CD4-positive, alpha-beta T cell (primary cell): ENCODE results near the gene NTHL1. TPM values are rescaled to one million over a fixed set of nuclear protein-coding genes. Genes with fewer than 3 reads are reported as not detected.

Experiments
- ATAC-seq: fragments of 200-7000 bp; cut with Tn5 transposase; one replicate; pipeline ENCODE4 v1.10.0; 2022; ENCODE audit warnings: mild to moderate bottlenecking; ENCODE audit not compliant: poor library complexity
- CTCF ChIA-PET: fragments of 350-600 bp; sonication (Branson Sonifier 250); formaldehyde crosslinking; loops from one replicate; lab custom pipeline; 2021; ENCODE audit warnings: antibody characterized with exemption, inconsistent platforms; lab: Charles Lee
- POLR2A ChIA-PET: fragments of 350-600 bp; sonication (Branson Sonifier 250); formaldehyde crosslinking; loops from one replicate; lab custom pipeline; 2021; ENCODE audit warnings: antibody characterized with exemption, inconsistent platforms; lab: Charles Lee
- DNase-seq, 14 experiments: peaks; one replicate each; pipeline ENCODE4 v3.0.0-alpha.2; 2013 to 2020; ENCODE audit warnings: mixed read lengths in 2 of 14
- H3K27ac ChIP-seq, 2 donors: one replicate each; pipeline versions ENCODE4 v1.5.1 to v1.7.0; 2013; ENCODE audit warnings: low read length in 2 of 2, low read depth in 1 of 2, mild to moderate bottlenecking in 1 of 2
- H3K27me3 ChIP-seq, 2 experiments: 1 replicate in 1 of 2; 2 replicates in 1 of 2; pipeline versions ENCODE4 v1.6.1 to v1.7.0; 2013; ENCODE audit warnings: low read length in 2 of 2, control low read depth in 1 of 2, mild to moderate bottlenecking in 1 of 2, moderate library complexity in 1 of 2; ENCODE audit not compliant: insufficient read depth in 2 of 2, control insufficient read depth in 1 of 2
- H3K36me3 ChIP-seq: one replicate; pipeline ENCODE4 v1.6.1; 2013; ENCODE audit warnings: low read length, control low read depth; ENCODE audit not compliant: insufficient read depth
- H3K4me1 ChIP-seq: one replicate; pipeline ENCODE4 v1.6.1; 2013; ENCODE audit warnings: low read length, control low read depth; ENCODE audit not compliant: insufficient read depth
- H3K4me3 ChIP-seq: one replicate; pipeline ENCODE4 v1.5.1; 2013; ENCODE audit warnings: mild to moderate bottlenecking, low read length, moderate library complexity
- H3K9me3 ChIP-seq, 2 experiments: 1 replicate in 1 of 2; 2 replicates in 1 of 2; pipeline versions ENCODE4 v1.6.1 to v1.7.0; 2013; ENCODE audit warnings: low read length in 2 of 2, mild to moderate bottlenecking in 2 of 2, control low read depth in 1 of 2, moderate library complexity in 1 of 2; ENCODE audit not compliant: control insufficient read depth in 1 of 2, insufficient read depth in 1 of 2
- H3K27ac Mint-ChIP-seq: one replicate; pipeline ENCODE4 v1.8.0; 2020; ENCODE audit warnings: mixed read lengths
- H3K27me3 Mint-ChIP-seq: one replicate; pipeline ENCODE4 v1.8.0; 2021; ENCODE audit warnings: mixed read lengths
- H3K36me3 Mint-ChIP-seq: one replicate; pipeline ENCODE4 v1.8.0; 2021; ENCODE audit warnings: low read depth, mixed read lengths
- H3K4me1 Mint-ChIP-seq: one replicate; pipeline ENCODE4 v1.8.0; 2021; ENCODE audit warnings: low read depth, mixed read lengths
- H3K4me3 Mint-ChIP-seq: one replicate; pipeline ENCODE4 v1.8.0; 2020; ENCODE audit warnings: mild to moderate bottlenecking, mixed read lengths
- H3K9me3 Mint-ChIP-seq: one replicate; pipeline ENCODE4 v1.8.0; 2020; ENCODE audit warnings: mixed read lengths
- CTCF ChIP-seq: fragments of 200-600 bp; IDR thresholded peaks from one replicate; pipeline ENCODE4 v1.8.0; 2022; ENCODE audit warnings: antibody characterized with exemption, mild to moderate bottlenecking
- intact Hi-C, 2 experiments: fragments of 100-400 bp; cut with DNase I in 1 of 2; cut with micrococcal nuclease in 1 of 2; formaldehyde crosslinking; loops; one replicate each; pipeline versions ENCODE4 v1.15.1 to v1.9.0; 2023 to 2025; cut with DNase I, micrococcal nuclease
- total RNA-seq, 174 experiments: library from RNA in 2 of 174; stranded (reverse) in 2 of 174; gene quantifications; one replicate each; pipeline ENCODE4 v1.2.3 and lab custom pipeline; 2021 to 2026

NTHL1 gene
- total RNA-seq, 2 experiments from 2014 or later = 2.7 to 2.9 TPM

- no peak overlapping the region for H3K27ac Mint-ChIP-seq
- TF ChIP-seq CTCF = no peak
- H3K36me3 Mint-ChIP-seq = no peaks in the 10 kb centered on the region
- Histone ChIP-seq H3K27ac (no peak overlapping the region), H3K27me3 (peaks cover 9 to 14% of the 10 kb centered on the region in 2 experiments), H3K4me3 (no peak overlapping the region), H3K9me3 (no peaks in the 10 kb centered on the region), H3K36me3 (no peaks in the 10 kb centered on the region), H3K4me1 (peaks cover 36% of the 10 kb centered on the region)
- H3K4me1 Mint-ChIP-seq = peaks cover 19% of the 10 kb centered on the region
- intact Hi-C loops = loop anchor here in 1 of 2 experiments (5.0 to 10.0 kb wide), 2 partner anchors 229 to 461 kb away; partner anchors contain the start of gene ECI1
- ChIA-PET CTCF (interaction anchor here (1.2 to 1.4 kb wide), 2 partner anchors 22 to 115 kb away, joined by 3 to 4 read pairs; no protein-coding TSS in a partner anchor), POLR2A (interaction anchor here (1.4 to 3.0 kb wide), 2 partner anchors 54 to 129 kb away, joined by 3 to 13 read pairs; partner anchors contain the start of genes TBL3 and TRAF7)
- ATAC-seq (no peak), DNase-seq (no peak)
- H3K27me3 Mint-ChIP-seq = peaks cover 17% of the 10 kb centered on the region
- H3K4me3 Mint-ChIP-seq = peak overlapping the region; percentile 42
- no peaks in the 10 kb centered on the region for H3K9me3 Mint-ChIP-seq
Measured at GRCh38 chr16:2025878-2026460, 21.7 kb downstream of the NTHL1 start.

- Histone ChIP-seq H3K36me3 (no peaks in the 10 kb centered on the region), H3K4me1 (peaks cover 42% of the 10 kb centered on the region), H3K4me3 (no peak overlapping the region), H3K27me3 (peaks cover 16 to 21% of the 10 kb centered on the region in 2 experiments), H3K9me3 (no peaks in the 10 kb centered on the region), H3K27ac (no peak overlapping the region)
- no peak for DNase-seq
- ChIA-PET POLR2A (interaction anchor here (1.4 to 3.0 kb wide), 2 partner anchors 53 to 130 kb away, joined by 3 to 13 read pairs; partner anchors contain the start of genes TBL3 and TRAF7), CTCF (interaction anchor here (1.2 to 1.4 kb wide), 2 partner anchors 21 to 115 kb away, joined by 3 to 4 read pairs; no protein-coding TSS in a partner anchor)
- Mint-ChIP-seq H3K27ac (no peak overlapping the region), H3K4me1 (peaks cover 19% of the 10 kb centered on the region), H3K27me3 (peaks cover 24% of the 10 kb centered on the region), H3K36me3 (no peaks in the 10 kb centered on the region), H3K9me3 (no peaks in the 10 kb centered on the region), H3K4me3 (no peak overlapping the region)
- intact Hi-C loops = loop anchor here in 1 of 2 experiments (5.0 to 10.0 kb wide), 2 partner anchors 230 to 462 kb away; partner anchors contain the start of gene ECI1
- ATAC-seq = no peak
- TF ChIP-seq CTCF = no peak
Measured at GRCh38 chr16:2025251-2025650, 22.4 kb downstream of the NTHL1 start.

GRCh38 chr16:2024032-2024420, 23.6 kb downstream of the NTHL1 start:
- peaks cover 19% of the 10 kb centered on the region for H3K4me1 Mint-ChIP-seq
- no peak for ATAC-seq
- H3K27me3 Mint-ChIP-seq = peaks cover 25% of the 10 kb centered on the region
- no peaks in the 10 kb centered on the region for H3K9me3 Mint-ChIP-seq
- H3K27ac Mint-ChIP-seq = no peak overlapping the region
- Histone ChIP-seq H3K36me3 (no peaks in the 10 kb centered on the region), H3K27ac (no peak overlapping the region), H3K4me3 (no peak overlapping the region), H3K27me3 (peaks cover 25 to 31% of the 10 kb centered on the region in 2 experiments), H3K9me3 (no peaks in the 10 kb centered on the region), H3K4me1 (peaks cover 50% of the 10 kb centered on the region)
- no peak for TF ChIP-seq CTCF
- intact Hi-C loops = loop anchor here in 1 of 2 experiments (10.0 kb wide), 1 partner anchor 231 kb away; the partner anchor contains the start of gene ECI1
- CTCF ChIA-PET = no interaction called here
- no peaks in the 10 kb centered on the region for H3K36me3 Mint-ChIP-seq
- DNase-seq = no peak
- peak overlapping the region; percentile 35 for H3K4me3 Mint-ChIP-seq
- POLR2A ChIA-PET = interaction anchor here (1.3 to 2.2 kb wide), 2 partner anchors 116 to 131 kb away, joined by 8 to 13 read pairs; partner anchors contain the start of gene TRAF7
